Measurements from ENCODE around the gene ZSWIM6.

ZSWIM6 gene

GRCh38 chr5:61295365-61295764, 36.7 kb upstream of the ZSWIM6 start:
- H3K36me3 ChIP-seq (ENCODE audit: insufficient read depth, low read depth, low read length) = no peaks in the 10 kb centered on the region
- H3K9ac ChIP-seq (ENCODE audit: low read depth, low read length) = no peak overlapping the region
- 0 out of 2 replicates have a peak, but pooled peaks cover 5% of the 10 kb centered on the region for H3K4me1 ChIP-seq (ENCODE audit: insufficient read depth, low read length)
- H3K27ac ChIP-seq (ENCODE audit: low read length) = no peak overlapping the region
- H3K4me3 ChIP-seq (ENCODE audit: low read length) = no peak overlapping the region
- no peaks in the 10 kb centered on the region for H3K27me3 ChIP-seq (ENCODE audit: insufficient read depth, low read length)
- no peaks in the 10 kb centered on the region for H3K9me3 ChIP-seq (ENCODE audit: insufficient read depth, low read depth, low read length)

- Histone ChIP-seq H3K27me3 (ENCODE audit: insufficient read depth, low read length) (no peaks in the 10 kb centered on the region), H3K4me1 (ENCODE audit: insufficient read depth, low read length) (peaks cover 9% of the 10 kb centered on the region; the same call in 1 of the 2 replicates), H3K27ac (ENCODE audit: low read length) (no peak overlapping the region), H3K9ac (ENCODE audit: low read depth, low read length) (no peak overlapping the region), H3K4me3 (ENCODE audit: low read length) (no peak overlapping the region), H3K9me3 (ENCODE audit: insufficient read depth, low read depth, low read length) (no peaks in the 10 kb centered on the region), H3K36me3 (ENCODE audit: insufficient read depth, low read depth, low read length) (no peaks in the 10 kb centered on the region)
Measured at GRCh38 chr5:61298066-61298465, 34.0 kb upstream of the ZSWIM6 start.

GRCh38 chr5:61298580-61298979, 33.5 kb upstream of the ZSWIM6 start:
- peaks cover 9% of the 10 kb centered on the region; the same call in 1 of the 2 replicates for H3K4me1 ChIP-seq (ENCODE audit: insufficient read depth, low read length)
- H3K4me3 ChIP-seq (ENCODE audit: low read length) = no peak overlapping the region
- no peak overlapping the region for H3K9ac ChIP-seq (ENCODE audit: low read depth, low read length)
- H3K27me3 ChIP-seq (ENCODE audit: insufficient read depth, low read length) = no peaks in the 10 kb centered on the region
- H3K36me3 ChIP-seq (ENCODE audit: insufficient read depth, low read depth, low read length) = no peaks in the 10 kb centered on the region
- no peaks in the 10 kb centered on the region for H3K9me3 ChIP-seq (ENCODE audit: insufficient read depth, low read depth, low read length)
- H3K27ac ChIP-seq (ENCODE audit: low read length) = no peak overlapping the region

DNA sequence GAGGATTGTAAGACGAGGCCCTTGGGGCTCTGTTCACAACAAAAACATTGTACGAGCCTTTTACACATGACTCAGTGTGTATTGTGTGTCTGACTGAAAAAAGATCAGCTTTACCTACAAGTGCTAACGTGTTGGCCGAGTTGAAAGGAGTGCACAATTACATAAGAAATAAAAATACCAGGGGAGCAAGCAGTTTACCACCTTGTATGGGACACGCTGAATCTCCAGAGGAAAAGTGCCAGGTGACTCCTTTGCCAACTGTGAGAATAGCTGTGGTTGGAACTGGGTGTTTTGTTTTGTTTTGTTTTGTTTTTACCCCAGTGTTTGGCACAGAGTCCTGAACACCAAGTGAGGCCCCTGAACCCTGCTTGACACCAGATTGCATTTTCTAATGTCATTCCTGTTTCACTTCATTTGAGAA, 32.8 kb upstream of the ZSWIM6 start:
- Histone ChIP-seq H3K4me3 (ENCODE audit: low read length) (no peak overlapping the region), H3K36me3 (ENCODE audit: insufficient read depth, low read depth, low read length) (no peaks in the 10 kb centered on the region), H3K9ac (ENCODE audit: low read depth, low read length) (no peak overlapping the region), H3K9me3 (ENCODE audit: insufficient read depth, low read depth, low read length) (no peaks in the 10 kb centered on the region), H3K4me1 (ENCODE audit: insufficient read depth, low read length) (peaks cover 9% of the 10 kb centered on the region; the same call in 1 of the 2 replicates), H3K27ac (ENCODE audit: low read length) (no peak overlapping the region), H3K27me3 (ENCODE audit: insufficient read depth, low read length) (no peaks in the 10 kb centered on the region)

DNA sequence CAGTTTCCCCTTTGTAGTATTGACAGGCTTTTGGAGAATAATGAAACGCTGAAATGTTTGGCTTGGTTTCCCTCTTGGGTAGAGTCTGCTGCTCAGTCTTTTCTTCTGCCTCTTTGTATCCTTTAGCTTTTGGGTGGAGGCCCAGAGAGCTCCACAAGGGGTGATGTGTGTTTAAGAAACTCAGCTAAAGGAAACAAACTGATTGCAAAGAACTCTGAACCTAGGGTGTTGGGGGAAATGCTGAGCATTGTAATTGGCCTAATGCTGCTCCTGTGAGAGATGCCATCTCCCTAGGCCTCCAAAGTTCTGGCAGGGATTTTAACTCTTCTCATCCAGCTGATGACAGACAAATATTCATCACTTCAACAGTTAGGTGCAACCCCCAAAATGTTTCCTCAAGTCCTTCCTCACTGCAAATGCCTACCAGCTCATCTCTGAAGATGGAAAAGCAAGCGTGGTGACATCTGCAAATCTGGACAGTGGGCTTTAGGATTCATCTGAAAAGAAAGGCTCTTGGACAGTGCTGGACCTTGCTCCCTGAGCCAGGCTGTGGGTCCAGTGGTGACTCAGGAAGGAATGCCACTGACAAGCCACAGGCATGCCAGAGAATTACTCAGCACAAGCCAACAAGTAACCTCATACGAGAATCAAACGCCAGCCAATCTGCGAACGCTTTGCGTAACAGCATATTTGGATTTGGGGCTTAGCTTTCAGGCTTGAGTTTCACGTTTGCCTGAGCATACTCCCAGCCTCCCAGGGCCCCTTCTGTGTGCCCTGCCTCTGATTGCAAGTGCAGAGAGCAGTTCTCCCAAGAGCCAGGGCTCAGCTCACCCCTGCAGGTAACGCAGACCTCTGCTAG, 30.5 kb upstream of the ZSWIM6 start:
- Histone ChIP-seq H3K27ac (ENCODE audit: low read length) (no peak overlapping the region), H3K9me3 (ENCODE audit: insufficient read depth, low read depth, low read length) (no peaks in the 10 kb centered on the region)

DNA sequence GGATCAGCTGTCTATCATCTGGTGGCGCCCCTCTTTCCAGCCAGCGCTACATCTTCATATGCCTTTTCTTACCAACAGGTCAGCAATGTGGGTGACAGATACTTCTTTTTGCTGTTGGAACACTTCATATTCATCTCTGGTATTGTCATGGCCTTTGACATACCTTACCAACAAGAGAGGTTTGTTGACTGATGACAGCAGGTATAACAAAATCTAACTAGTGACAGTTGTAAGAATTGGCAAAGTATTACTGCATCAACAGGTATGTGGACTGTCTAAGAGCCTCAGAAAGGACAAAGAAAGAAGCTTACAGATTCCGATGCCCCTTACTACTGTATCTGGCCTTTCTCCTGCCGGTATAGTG, 29.9 kb upstream of the ZSWIM6 start:
- H3K36me3 ChIP-seq (ENCODE audit: insufficient read depth, low read depth, low read length) = no peaks in the 10 kb centered on the region
- H3K4me3 ChIP-seq (ENCODE audit: low read length) = no peak overlapping the region
- H3K27ac ChIP-seq (ENCODE audit: low read length) = no peak overlapping the region
- H3K27me3 ChIP-seq (ENCODE audit: insufficient read depth, low read length) = peaks cover 5% of the 10 kb centered on the region; the same call in 1 of the 2 replicates
- no peaks in the 10 kb centered on the region for H3K9me3 ChIP-seq (ENCODE audit: insufficient read depth, low read depth, low read length)
- no peak overlapping the region for H3K9ac ChIP-seq (ENCODE audit: low read depth, low read length)
- H3K4me1 ChIP-seq (ENCODE audit: insufficient read depth, low read length) = peaks cover 9% of the 10 kb centered on the region; the same call in 1 of the 2 replicates

More for the DNA sequence above, 30.5 kb upstream of the ZSWIM6 start:
- no peaks in the 10 kb centered on the region; the same call in 1 of the 2 replicates for H3K27me3 ChIP-seq (ENCODE audit: insufficient read depth, low read length)
- peaks cover 9% of the 10 kb centered on the region; the same call in 1 of the 2 replicates for H3K4me1 ChIP-seq (ENCODE audit: insufficient read depth, low read length)
- H3K4me3 ChIP-seq (ENCODE audit: low read length) = no peak overlapping the region
- no peaks in the 10 kb centered on the region for H3K36me3 ChIP-seq (ENCODE audit: insufficient read depth, low read depth, low read length)
- no peak overlapping the region for H3K9ac ChIP-seq (ENCODE audit: low read depth, low read length)

- Histone ChIP-seq H3K27me3 (ENCODE audit: insufficient read depth, low read length) (peaks cover 7% of the 10 kb centered on the region; the same call in 1 of the 2 replicates), H3K27ac (ENCODE audit: low read length) (no peak overlapping the region), H3K4me1 (ENCODE audit: insufficient read depth, low read length) (peaks cover 9% of the 10 kb centered on the region; the same call in 1 of the 2 replicates), H3K9ac (ENCODE audit: low read depth, low read length) (no peak overlapping the region), H3K36me3 (ENCODE audit: insufficient read depth, low read depth, low read length) (no peaks in the 10 kb centered on the region), H3K9me3 (ENCODE audit: insufficient read depth, low read depth, low read length) (no peaks in the 10 kb centered on the region), H3K4me3 (ENCODE audit: low read length) (no peak overlapping the region)
Measured at GRCh38 chr5:61303346-61303745, 28.7 kb upstream of the ZSWIM6 start.

DNA sequence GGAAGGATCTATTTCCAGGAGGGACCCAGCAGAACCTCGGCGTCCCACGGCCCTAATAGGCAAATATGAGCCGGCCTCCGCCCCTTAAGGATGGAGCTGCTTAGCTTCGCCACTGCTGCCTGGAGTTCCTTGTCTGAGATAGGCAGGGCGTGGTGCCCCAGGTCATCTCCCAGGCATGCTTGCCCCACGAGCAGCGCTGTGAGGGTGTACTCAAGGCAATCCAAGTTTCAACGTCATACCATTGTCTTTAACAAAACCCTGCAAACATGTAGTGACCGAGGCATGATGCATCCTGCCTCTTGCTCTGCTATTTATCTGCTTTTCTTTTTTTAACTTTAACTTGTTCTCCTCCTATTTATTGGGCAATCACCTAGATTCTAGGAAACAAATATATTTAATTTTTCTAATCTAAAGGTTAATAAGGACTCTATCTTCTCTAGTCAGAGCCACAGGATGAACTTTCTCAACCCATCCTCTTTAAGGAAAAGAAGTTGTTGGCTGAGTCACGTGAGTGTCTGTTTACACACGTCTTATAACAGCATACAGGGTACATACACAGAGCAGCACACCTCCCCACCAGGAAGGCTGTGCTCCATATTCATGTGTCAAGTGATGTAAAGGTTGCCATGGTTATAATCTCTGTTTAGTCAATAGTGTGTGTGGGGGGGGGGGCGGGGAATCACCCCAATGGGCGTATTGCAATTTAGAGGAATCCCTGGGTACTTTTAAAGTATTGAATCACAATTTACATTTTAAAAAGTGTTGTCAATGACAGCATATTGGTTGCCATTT, 27.3 kb upstream of the ZSWIM6 start:
- H3K27ac ChIP-seq (ENCODE audit: low read length) = no peak overlapping the region
- peaks cover 21% of the 10 kb centered on the region; the same call in 1 of the 2 replicates for H3K27me3 ChIP-seq (ENCODE audit: insufficient read depth, low read length)
- H3K4me3 ChIP-seq (ENCODE audit: low read length) = no peak overlapping the region
- H3K4me1 ChIP-seq (ENCODE audit: insufficient read depth, low read length) = peaks cover 9% of the 10 kb centered on the region; the same call in 1 of the 2 replicates
- H3K9ac ChIP-seq (ENCODE audit: low read depth, low read length) = no peak overlapping the region
- no peaks in the 10 kb centered on the region for H3K9me3 ChIP-seq (ENCODE audit: insufficient read depth, low read depth, low read length)
- no peaks in the 10 kb centered on the region for H3K36me3 ChIP-seq (ENCODE audit: insufficient read depth, low read depth, low read length)

- Histone ChIP-seq H3K27me3 (ENCODE audit: insufficient read depth, low read length) (peaks cover 35% of the 10 kb centered on the region; the same call in 1 of the 2 replicates), H3K36me3 (ENCODE audit: insufficient read depth, low read depth, low read length) (no peaks in the 10 kb centered on the region), H3K27ac (ENCODE audit: low read length) (no peak overlapping the region), H3K4me1 (ENCODE audit: insufficient read depth, low read length) (peaks cover under 1% of the 10 kb centered on the region; the same call in 1 of the 2 replicates), H3K9me3 (ENCODE audit: insufficient read depth, low read depth, low read length) (no peaks in the 10 kb centered on the region), H3K4me3 (ENCODE audit: low read length) (no peak overlapping the region), H3K9ac (ENCODE audit: low read depth, low read length) (no peak overlapping the region)
Measured at GRCh38 chr5:61306531-61307131, 25.4 kb upstream of the ZSWIM6 start.

DNA sequence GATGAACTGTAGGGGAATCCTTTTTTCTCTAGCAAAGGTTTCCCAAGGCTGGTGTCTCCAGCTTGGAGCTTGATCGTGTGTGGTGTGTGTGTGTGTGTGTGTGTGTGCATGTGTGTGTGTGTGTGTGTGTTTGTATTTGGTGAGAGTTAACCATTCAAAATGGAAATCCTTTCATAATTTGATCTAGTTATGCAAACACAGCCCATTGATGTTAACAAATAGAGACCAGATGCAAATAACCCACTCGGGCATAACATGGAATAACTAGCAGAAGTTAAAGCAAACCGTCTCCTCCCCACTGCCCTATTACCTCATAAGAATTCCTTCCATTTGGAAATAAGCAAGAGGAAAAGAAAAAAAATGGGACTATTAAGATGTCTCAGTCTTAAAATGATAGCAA, 24.9 kb upstream of the ZSWIM6 start:
- Histone ChIP-seq H3K27ac (ENCODE audit: low read length) (no peak overlapping the region), H3K4me1 (ENCODE audit: insufficient read depth, low read length) (no peaks in the 10 kb centered on the region), H3K9me3 (ENCODE audit: insufficient read depth, low read depth, low read length) (no peaks in the 10 kb centered on the region), H3K27me3 (ENCODE audit: insufficient read depth, low read length) (peaks cover 41% of the 10 kb centered on the region; the same call in 1 of the 2 replicates), H3K4me3 (ENCODE audit: low read length) (no peak overlapping the region), H3K36me3 (ENCODE audit: insufficient read depth, low read depth, low read length) (no peaks in the 10 kb centered on the region), H3K9ac (ENCODE audit: low read depth, low read length) (no peak overlapping the region)

GRCh38 chr5:61307611-61308010, 24.4 kb upstream of the ZSWIM6 start:
- Histone ChIP-seq H3K36me3 (ENCODE audit: insufficient read depth, low read depth, low read length) (no peaks in the 10 kb centered on the region), H3K27me3 (ENCODE audit: insufficient read depth, low read length) (peaks cover 45% of the 10 kb centered on the region), H3K27ac (ENCODE audit: low read length) (no peak overlapping the region), H3K4me3 (ENCODE audit: low read length) (no peak overlapping the region), H3K9ac (ENCODE audit: low read depth, low read length) (no peak overlapping the region), H3K4me1 (ENCODE audit: insufficient read depth, low read length) (no peaks in the 10 kb centered on the region), H3K9me3 (ENCODE audit: insufficient read depth, low read depth, low read length) (no peaks in the 10 kb centered on the region)
